SJCRH30 (cell line): ENCODE results near the gene LHPP. TPM values are rescaled to one million over a fixed set of nuclear protein-coding genes. Genes with fewer than 3 reads are reported as not detected.

Source experiments
- DNase-seq, 2 experiments: peaks; one replicate each; pipeline ENCODE4 v3.0.0-alpha.2; 2015 to 2020
- H3K27ac ChIP-seq: fragments of 250-450 bp; sonication (Bioruptor Pico); 2 replicates; pipeline ENCODE4 v1.5.1; 2020; ENCODE audit warnings: mild to moderate bottlenecking, moderate library complexity
- H3K27me3 ChIP-seq: fragments of 250-450 bp; sonication (Bioruptor Pico); 2 replicates; pipeline ENCODE4 v1.5.1; 2020; ENCODE audit warnings: mild to moderate bottlenecking, moderate library complexity
- H3K36me3 ChIP-seq: fragments of 250-450 bp; sonication (Bioruptor Pico); 2 replicates; pipeline ENCODE4 v1.5.1; 2020; ENCODE audit warnings: mild to moderate bottlenecking, moderate library complexity
- H3K4me1 ChIP-seq: fragments of 250-450 bp; sonication (Bioruptor Pico); 2 replicates; pipeline ENCODE4 v1.5.1; 2020; ENCODE audit warnings: mild to moderate bottlenecking, moderate library complexity
- H3K4me3 ChIP-seq: fragments of 250-450 bp; sonication (Bioruptor Pico); 2 replicates; pipeline ENCODE4 v1.5.1; 2020; ENCODE audit warnings: mild to moderate bottlenecking, moderate library complexity
- H3K9me3 ChIP-seq: fragments of 250-450 bp; sonication (Bioruptor Pico); replicated peaks from 2 replicates; pipeline ENCODE4 v1.5.1; 2020; ENCODE audit warnings: mild to moderate bottlenecking, moderate library complexity
- total RNA-seq: library from RNA; depleted of rRNA; stranded (reverse); fragments of >200 nt; shearing (Covaris generic); gene quantifications from 2 replicates; pipeline ENCODE4 v1.2.3, GENCODE V29; 2014

The LHPP gene
- total RNA-seq, 1 experiment from 2014 or later = 2.9 TPM

DNA sequence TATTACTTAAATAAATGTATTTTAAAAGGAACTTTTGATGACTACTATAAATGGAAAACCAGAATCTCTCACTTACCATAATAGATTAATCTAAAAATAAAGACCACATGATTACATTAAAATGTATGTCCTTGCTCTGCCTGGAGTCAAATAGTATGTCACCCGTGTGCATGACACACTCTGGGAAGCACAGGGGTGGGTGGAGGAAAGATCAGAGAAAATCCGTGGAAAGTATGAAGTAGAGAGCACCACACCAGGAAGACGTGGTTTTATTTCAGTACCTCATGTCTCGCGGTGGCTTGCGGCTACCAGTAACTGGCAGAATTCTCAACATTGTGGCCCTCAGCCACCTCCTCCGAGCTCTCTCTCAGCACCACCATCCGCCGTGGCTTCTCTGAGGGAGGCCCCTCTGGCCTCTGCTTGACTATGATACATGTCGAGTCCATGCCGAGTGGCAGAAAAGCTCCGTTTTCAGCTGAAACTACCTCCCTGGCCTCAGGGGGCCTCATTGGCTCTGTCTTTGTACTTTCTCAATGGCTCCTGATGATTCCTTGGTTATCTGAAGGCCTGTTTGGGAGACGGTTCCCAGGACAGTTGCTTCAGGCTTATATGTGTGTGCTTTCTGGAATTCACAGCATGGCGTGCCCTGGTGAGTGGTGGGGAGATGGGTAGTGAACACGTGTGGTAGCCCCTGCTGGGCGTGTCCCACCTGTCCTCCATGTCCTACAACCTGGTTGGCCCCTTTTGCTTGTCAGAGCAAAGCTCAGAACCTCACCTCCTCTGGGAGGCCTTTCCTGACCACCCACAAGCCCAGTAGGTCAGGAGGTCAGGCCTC, 49.8 kb downstream of the LHPP start:
- Histone ChIP-seq H3K36me3 (no peaks in the 10 kb centered on the region), H3K27me3 (no peaks in the 10 kb centered on the region), H3K27ac (no peak overlapping the region), H3K9me3 (no peaks in the 10 kb centered on the region), H3K4me3 (no peak overlapping the region), H3K4me1 (no peaks in the 10 kb centered on the region)
- DNase-seq = no peak

DNA sequence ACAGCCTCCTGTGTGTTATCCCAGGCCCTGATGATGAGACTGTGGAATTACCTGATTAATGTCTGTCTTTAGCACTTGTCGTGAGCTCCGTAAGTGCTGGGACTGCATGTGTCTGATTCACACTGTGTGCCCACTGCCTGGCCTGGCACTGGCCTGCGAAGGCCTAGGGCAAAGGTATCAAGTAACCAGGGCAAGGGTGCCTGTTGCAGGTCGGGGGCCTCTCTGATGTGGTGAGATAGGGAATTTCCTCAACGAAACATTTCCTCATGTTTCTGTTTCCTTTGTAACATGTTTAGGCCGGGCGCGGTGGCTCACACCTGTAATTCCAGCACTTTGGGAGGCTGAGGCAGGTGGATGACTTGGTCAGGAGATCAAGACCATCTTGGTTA, 50.4 kb downstream of the LHPP start:
- H3K4me3 ChIP-seq = no peak overlapping the region
- no peaks in the 10 kb centered on the region for H3K4me1 ChIP-seq
- no peak for DNase-seq
- H3K36me3 ChIP-seq = no peaks in the 10 kb centered on the region
- H3K27ac ChIP-seq = no peak overlapping the region
- no peaks in the 10 kb centered on the region for H3K27me3 ChIP-seq
- H3K9me3 ChIP-seq = no peaks in the 10 kb centered on the region

DNA sequence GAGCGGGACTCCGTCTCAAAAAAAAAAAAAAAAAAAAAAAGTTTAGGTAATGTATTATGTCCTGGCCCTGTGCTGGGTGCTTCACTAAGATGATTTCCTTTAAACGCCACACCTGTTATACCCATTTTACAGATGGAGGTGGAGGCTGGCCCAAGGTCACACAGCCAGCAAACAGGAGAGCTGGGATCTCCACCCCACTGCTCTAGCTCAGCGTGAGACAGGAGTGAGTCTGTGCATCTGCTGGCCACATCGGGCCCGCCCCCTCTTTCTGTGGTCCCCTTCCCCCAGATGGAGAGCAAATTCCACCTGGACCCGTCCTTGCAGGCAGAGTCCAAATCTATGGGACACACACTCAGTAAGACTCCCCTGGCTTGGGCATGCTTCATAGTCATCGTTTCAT, 51.0 kb downstream of the LHPP start:
- H3K27ac ChIP-seq = no peak overlapping the region
- no peaks in the 10 kb centered on the region for H3K4me1 ChIP-seq
- no peaks in the 10 kb centered on the region for H3K36me3 ChIP-seq
- H3K9me3 ChIP-seq = no peaks in the 10 kb centered on the region
- H3K27me3 ChIP-seq = no peaks in the 10 kb centered on the region
- no peak for DNase-seq
- no peak overlapping the region for H3K4me3 ChIP-seq

DNA sequence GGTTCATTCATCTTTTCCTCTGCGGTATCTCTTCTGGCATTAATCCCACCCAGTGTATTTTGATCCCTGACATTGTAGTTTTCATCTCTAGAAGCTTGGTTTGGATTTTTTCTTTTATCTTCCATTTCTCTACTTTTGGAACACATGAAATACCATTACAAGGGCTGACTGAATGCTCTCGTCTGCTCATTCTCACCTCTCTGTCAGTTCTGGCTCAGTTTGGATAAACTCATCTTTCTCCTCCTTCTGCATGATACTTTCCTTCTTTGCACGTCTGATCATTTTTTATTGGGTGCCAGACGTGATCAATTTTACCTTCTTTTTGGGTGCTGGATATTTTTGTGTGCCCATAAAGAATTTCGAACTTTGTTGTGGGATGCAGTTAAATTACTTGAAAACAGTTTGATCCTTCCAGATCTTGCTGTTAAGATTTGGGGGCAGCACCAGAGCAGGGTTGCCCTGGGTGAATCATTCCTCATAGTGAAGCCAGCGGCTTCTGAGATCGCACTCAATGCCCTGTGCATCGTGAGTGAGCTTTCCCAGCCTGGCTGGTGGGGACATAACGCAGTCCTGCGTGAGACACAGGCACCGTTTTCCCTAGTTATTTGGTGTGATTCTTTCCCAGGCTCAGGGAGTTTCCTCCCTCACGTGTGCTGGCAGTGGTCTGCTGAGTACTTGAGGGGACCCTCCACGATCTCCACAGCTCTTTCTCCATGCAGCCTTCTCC, 53.8 kb downstream of the LHPP start:
- H3K4me1 ChIP-seq = no peaks in the 10 kb centered on the region
- DNase-seq = no peak
- no peak overlapping the region for H3K27ac ChIP-seq
- no peak overlapping the region for H3K4me3 ChIP-seq
- H3K9me3 ChIP-seq = no peaks in the 10 kb centered on the region
- no peaks in the 10 kb centered on the region for H3K36me3 ChIP-seq
- H3K27me3 ChIP-seq = no peaks in the 10 kb centered on the region

DNA sequence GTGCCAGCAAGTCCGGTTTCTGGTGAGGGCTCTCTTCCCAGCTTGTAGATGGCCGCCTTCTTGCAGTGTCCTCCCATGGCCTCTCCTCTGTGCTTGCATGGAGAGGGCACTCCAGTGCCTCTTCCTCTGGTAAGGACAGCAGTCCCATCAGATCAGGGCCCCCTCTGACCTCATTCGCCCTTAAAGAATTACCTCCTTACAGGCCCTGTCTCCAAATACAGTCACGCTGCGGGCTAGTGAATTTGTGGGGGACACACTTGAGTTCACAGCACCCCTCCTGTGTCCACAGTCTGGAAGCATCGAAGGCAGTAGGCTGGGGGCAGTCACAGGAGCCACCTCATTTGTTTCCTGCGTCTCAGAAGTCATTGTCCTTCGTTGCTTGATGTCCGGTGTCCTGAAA, 54.6 kb downstream of the LHPP start:
- H3K4me3 ChIP-seq = no peak overlapping the region
- H3K27me3 ChIP-seq = no peaks in the 10 kb centered on the region
- H3K4me1 ChIP-seq = no peaks in the 10 kb centered on the region
- no peaks in the 10 kb centered on the region for H3K36me3 ChIP-seq
- H3K27ac ChIP-seq = no peak overlapping the region
- no peaks in the 10 kb centered on the region for H3K9me3 ChIP-seq
- DNase-seq = no peak

DNA sequence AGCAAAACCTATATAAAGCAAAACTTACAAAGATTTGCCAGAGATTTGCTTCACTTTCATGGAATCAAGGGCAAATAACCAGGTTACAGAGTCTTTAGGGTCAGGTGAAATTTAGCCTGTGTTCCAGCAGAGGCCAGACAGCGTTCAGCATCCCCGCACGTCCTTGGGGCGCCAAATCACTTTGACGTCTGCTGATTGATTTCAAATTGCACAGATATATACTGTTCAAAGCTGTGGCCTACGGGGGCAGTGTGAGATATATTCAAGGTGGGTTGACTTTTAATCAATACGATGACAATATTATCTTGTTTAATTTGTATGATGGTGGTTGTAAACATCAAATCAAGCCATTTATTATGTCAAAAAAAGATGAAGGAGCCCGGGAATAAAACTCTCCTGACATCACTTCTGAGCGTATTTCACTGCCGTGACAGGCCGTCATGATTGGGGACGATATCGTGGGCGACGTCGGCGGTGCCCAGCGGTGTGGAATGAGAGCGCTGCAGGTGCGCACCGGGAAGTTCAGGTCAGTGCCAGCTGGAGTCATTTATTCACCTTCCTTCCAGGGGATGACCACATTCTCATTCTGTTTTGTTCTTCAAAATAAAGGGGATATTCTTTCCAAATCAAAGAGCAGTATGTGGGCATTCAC, 55.2 kb downstream of the LHPP start:
- Histone ChIP-seq H3K4me1 (no peaks in the 10 kb centered on the region), H3K36me3 (no peaks in the 10 kb centered on the region)

DNA sequence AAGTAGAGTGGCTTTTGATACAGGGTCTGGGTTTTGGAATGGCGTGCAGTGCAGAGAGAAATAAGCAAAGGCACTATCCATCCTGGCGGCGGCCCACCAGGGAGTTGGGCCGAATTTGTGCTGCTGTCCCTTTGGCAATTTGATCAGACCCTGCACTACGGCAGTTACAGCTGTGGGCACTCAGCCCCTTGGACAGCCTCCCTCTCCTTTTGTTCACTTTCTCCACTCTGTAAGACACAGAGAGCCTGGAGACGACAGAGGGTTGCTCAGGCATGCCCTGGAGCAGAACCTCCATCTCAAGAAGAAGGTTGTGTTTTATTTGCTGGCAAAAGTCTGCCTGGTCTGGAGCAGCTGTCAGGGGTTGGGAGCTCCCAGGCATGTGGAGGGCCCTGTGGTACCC, 55.8 kb downstream of the LHPP start:
- Histone ChIP-seq H3K27me3 (no peaks in the 10 kb centered on the region), H3K27ac (no peak overlapping the region), H3K4me3 (no peak overlapping the region), H3K36me3 (no peaks in the 10 kb centered on the region), H3K9me3 (no peaks in the 10 kb centered on the region), H3K4me1 (no peaks in the 10 kb centered on the region)
- DNase-seq = no peak

More for the DNA sequence above, 55.2 kb downstream of the LHPP start:
- Histone ChIP-seq H3K27me3 (no peaks in the 10 kb centered on the region), H3K9me3 (no peaks in the 10 kb centered on the region), H3K4me3 (no peak overlapping the region), H3K27ac (no peak overlapping the region)
- DNase-seq = no peak

DNA sequence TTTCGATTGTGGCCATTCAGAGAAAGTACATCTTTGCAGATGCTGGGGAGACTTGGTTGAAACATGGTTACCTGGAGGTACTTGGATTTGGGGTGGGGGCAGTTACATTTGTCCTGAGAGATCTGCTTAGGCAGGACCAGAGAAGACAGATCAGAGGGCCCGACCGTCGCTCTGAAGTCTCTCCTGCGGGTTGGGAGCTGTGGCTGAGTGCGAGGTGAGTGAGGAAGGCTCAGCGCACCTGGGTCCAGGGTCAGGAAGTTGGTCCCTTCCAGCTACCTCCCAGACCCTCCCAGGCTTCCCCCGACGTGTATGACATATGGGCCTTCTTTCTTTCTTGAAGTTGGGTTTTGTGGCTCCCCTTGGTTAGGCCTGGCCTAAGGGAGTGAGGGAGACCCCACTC, 56.3 kb downstream of the LHPP start:
- Histone ChIP-seq H3K4me1 (no peaks in the 10 kb centered on the region), H3K9me3 (no peaks in the 10 kb centered on the region), H3K27me3 (no peaks in the 10 kb centered on the region), H3K27ac (no peak overlapping the region), H3K4me3 (no peak overlapping the region), H3K36me3 (no peaks in the 10 kb centered on the region)
- DNase-seq = no peak

DNA sequence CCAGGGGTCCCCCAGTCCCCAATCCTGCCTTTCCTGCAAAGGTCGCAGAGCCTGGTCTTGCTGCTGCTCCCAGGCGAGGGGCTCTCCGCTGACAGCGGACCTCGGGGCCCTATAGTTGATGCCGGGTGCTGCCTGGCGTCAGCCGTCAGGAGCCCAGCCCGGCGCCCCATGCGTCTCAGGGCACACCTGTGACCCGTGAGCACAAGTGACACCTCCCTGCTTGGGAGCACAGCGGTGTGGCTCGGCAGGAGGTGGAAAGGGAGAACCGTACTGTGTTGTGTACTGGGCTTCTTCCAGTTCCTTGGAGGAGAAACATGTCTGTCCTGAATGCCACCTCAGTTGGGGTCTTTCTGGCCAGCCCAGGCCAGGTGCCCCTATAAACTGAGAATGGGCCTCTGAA, 56.7 kb downstream of the LHPP start:
- Histone ChIP-seq H3K36me3 (no peaks in the 10 kb centered on the region), H3K4me1 (no peaks in the 10 kb centered on the region), H3K27ac (no peak overlapping the region), H3K9me3 (no peaks in the 10 kb centered on the region), H3K4me3 (no peak overlapping the region), H3K27me3 (no peaks in the 10 kb centered on the region)
- no peak for DNase-seq

DNA sequence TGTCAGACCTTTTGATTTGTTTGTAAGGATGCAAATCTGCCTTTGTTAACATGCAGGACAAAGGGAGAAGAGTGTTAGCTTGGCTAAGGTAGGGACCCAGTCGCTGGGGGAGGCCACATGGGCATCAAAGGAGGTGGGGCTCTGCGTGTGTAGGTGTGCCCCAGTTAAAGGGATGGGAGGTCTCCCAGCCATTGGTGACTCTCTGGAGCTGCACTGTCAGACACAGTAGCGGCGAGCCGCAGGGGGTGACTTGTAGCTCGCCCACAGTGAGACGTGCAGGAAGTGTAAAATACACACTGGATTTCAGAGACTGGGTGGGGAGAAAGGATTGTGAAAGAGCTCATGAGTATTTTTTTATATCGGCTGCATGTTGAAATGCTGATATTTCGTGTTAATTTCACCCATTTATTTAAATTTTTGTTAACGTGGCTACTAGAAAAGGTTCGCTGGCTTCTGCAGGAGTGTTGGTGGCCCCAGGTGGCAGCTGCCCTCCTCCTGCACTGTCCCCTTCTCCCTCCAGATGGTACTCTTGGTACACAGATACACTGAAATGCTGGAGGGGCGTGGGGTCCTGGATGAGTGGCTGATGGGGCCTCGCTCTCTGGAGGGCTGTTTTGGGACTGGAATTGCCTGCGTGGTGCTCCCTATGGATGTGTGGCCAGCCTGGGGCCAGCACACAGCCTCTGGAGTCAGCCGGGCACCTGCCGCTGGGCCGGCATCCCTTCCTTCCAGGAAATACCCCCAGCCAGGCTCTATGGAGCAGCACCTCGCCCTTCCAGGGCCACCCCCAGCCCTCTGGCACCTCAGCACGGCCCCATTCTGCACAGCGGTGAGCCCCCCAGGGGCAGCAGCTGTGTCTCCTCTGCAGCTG, 59.2 kb downstream of the LHPP start:
- DNase-seq = no peak
- Histone ChIP-seq H3K36me3 (no peaks in the 10 kb centered on the region), H3K4me3 (no peak overlapping the region), H3K9me3 (no peaks in the 10 kb centered on the region), H3K27me3 (no peaks in the 10 kb centered on the region), H3K27ac (no peak overlapping the region), H3K4me1 (peaks cover 3% of the 10 kb centered on the region; the same call in 1 of the 2 replicates)

DNA sequence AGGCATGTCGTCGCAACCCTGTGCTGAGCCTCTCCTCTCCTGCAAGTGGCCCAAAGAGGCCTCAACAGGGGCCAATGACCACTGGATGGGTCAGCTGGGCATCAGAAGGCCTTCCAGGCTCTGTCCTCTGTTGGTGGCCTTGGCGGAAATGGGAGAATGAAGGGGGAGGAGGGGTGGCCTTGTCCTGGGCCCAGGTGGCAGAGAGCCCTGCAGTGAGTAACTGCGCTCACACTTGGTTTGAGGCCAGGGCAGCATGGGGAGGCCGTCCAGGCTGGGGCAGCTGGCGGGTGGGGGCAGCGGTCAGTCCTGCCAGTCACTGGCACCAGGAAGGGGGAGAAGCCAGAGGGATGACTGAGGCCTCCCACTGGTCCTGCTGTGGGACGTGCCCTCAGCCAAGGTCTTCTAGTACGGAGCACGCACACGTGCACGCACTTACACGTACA, 59.8 kb downstream of the LHPP start:
- Histone ChIP-seq H3K36me3 (no peaks in the 10 kb centered on the region), H3K9me3 (no peaks in the 10 kb centered on the region), H3K4me1 (peaks cover 3% of the 10 kb centered on the region; the same call in 1 of the 2 replicates), H3K27ac (no peak overlapping the region), H3K27me3 (no peaks in the 10 kb centered on the region), H3K4me3 (no peak overlapping the region)
- no peak for DNase-seq

DNA sequence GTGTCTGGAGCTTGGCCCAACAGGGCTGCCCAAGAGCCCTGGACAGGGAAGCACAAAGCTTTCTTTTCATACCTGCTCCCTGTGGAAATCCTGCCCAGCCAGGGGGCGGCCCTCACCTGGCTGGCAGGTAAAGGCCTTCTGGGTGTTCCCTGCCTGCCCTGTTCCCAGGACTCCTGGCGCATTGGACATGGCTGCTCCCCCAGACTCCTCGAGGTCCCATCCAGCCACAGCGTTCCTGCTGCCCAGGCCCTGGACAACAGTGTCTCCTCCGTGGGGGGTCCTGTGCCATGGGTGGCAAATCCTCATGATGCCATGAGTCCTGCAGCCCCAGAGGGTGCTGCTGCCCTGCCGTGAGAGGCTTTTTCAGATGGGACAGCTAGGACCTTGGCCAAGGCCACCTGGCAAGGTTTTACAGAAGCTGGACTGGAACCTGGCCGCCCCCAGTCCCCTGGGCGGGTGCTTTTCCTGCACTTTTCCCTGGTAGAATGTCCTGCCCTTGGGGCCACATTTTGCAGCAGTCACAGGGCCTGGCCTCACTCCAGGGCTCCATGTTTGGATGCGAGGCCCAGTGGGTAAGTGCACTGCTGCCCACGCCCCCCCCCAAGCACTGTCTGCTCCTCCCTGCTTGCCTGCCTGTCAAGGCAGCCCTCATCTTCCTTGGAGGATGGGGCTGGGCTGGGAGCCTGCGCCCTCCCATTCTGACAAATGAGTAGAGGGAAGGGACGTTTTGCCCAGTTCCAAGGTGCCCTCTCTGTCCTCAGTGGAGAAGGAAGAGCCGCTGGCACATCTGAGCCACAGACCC, 60.7 kb downstream of the LHPP start:
- Histone ChIP-seq H3K27ac (no peak overlapping the region), H3K36me3 (no peaks in the 10 kb centered on the region), H3K9me3 (no peaks in the 10 kb centered on the region), H3K27me3 (no peaks in the 10 kb centered on the region), H3K4me1 (peaks cover 3% of the 10 kb centered on the region; the same call in 1 of the 2 replicates), H3K4me3 (no peak overlapping the region)
- no peak for DNase-seq

DNA sequence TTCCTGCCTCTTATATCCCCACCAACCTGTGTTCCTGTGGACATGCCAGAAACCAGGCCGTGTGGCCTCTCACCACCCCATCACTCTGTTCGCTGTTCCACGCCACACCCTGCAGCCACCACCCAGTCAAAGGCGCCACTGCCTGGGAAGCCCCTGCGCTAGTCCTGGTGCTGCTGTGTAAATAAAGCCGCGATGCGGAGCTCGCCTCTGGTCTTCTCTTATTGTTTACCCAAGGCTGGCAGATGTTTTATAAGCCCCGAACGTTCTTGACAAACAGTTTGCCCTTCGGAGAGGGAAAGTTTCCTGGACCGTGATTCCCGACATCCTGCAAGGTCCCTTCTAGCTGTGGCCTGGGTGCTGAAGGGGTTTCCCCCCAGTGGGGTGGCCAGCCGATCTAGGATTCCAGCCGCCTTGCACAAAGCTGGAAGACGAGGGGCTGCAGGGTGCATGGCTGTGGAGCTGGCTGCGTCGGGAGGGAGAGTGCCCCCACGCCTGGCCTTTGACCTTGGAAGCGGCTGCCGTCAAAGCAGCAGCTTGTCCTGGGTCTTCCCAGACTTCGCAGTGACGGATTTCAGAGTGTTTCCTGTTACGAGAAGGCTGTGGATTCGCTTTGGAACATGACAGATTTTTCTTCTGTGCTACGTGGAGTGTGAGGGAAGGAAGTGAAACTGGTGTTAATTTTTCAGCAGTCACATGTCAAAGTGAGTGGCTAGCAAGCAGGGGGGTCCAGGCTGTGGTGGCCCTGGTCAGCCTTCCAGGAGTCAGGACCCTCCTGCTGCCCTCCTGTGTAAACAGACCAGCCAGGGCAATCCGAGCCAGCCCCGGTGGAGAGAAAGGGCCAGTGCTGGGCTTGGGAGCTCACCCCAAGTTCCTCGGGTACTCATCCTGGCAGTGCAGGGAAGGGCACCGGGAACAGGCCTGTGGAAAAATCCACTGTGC, 61.6 kb downstream of the LHPP start:
- Histone ChIP-seq H3K36me3 (no peaks in the 10 kb centered on the region), H3K9me3 (no peaks in the 10 kb centered on the region), H3K4me3 (peak overlapping the region; percentile 40), H3K4me1 (peaks cover 3% of the 10 kb centered on the region; the same call in 1 of the 2 replicates), H3K27ac (no peak overlapping the region), H3K27me3 (no peaks in the 10 kb centered on the region)
- peak in 1 of 2 experiments; percentile 41 for DNase-seq
